Measurements from ENCODE around the gene WIPF1.

The WIPF1 gene

GRCh38 chr2:174594456-174594855 lies 3.1 kb downstream of the WIPF1 start:
- DNase-seq, result no peak

GRCh38 chr2:174593574-174594203 lies 3.9 kb downstream of the WIPF1 start:
- DNase-seq, result no peak

DNA sequence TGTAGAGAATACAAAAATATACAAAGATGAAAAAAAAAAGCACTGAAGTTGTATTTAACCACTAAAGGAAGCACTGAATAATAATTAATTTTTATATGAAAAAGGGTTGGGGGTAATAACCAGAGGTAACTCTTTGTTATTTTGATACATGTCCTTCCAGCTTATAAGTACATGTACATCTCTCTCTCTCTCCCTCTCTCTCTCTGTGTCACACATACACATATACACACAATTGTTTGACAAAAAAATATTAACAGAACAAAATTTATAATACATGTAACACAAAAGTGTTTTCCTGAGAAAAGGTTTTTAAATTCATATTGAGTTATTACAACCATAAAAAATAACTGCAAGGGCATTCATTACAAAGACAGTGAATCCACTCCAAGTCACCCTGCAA lies 4.6 kb downstream of the WIPF1 start:
- DNase-seq, result no peak

GRCh38 chr2:174591740-174592139 lies 5.9 kb downstream of the WIPF1 start:
- no peak for DNase-seq

DNA sequence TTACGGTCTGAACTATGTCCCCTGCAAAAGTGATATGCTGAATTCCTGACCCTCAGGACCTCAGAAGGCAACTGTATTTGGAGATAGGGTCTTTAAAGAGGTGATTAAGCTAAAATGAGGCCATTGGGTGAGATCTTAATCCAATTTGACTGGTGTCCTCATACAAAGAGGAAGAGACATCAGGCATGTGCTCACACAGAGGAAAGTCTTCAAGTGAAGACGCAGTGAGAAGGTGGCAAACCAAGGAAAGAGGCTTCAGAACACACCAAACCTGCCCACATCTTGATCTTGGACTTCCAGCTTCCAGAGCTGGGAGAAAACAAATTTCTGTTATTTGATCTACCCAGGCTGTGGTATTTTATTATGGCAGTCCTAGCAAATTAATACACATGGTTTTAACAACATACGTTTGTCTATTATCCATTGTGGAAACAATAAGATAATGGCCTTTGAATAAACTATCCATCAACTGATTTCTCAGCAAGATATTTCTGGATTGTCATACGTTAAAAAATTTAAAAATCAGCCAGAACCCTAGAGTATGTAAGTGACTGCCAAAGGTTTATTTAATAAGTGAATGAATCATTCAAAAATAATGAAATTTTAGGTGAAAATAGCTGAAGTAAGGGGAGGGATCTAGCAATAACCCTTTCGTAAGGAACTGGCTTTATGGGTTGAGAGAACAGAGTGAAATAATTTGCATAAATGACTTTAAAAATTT lies 6.5 kb downstream of the WIPF1 start:
- DNase-seq, result no peak

- DNase-seq, result no peak
These were observed 7.3 kb downstream of the WIPF1 start for GRCh38 chr2:174590346-174590745.

GRCh38 chr2:174589334-174589733 lies 8.3 kb downstream of the WIPF1 start:
- DNase-seq, result no peak

DNA sequence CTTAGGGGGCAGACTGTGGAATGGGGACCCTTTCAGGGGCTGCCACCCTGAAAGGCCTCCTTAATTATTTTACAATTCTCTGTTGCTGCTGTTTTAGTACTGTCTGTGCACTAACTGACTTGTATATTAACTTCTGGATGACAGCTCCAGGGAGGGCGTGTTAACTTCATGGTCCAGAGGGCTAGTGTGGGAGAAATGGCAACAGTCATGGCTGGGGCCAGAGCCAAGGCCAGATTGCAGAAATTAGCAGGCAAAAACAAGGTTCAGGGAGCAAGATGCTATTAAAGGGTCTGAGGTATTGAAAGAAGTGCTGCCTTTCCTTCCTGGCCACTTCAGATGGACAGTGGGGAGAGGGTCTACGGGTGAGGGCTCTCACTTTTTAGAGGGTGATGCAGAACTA lies 9.1 kb downstream of the WIPF1 start:
- DNase-seq, result no peak

- DNase-seq, result no peak
These were observed 10.0 kb downstream of the WIPF1 start for GRCh38 chr2:174587579-174587978.

GRCh38 chr2:174586418-174587295 lies 10.9 kb downstream of the WIPF1 start:
- DNase-seq, result no peak

DNA sequence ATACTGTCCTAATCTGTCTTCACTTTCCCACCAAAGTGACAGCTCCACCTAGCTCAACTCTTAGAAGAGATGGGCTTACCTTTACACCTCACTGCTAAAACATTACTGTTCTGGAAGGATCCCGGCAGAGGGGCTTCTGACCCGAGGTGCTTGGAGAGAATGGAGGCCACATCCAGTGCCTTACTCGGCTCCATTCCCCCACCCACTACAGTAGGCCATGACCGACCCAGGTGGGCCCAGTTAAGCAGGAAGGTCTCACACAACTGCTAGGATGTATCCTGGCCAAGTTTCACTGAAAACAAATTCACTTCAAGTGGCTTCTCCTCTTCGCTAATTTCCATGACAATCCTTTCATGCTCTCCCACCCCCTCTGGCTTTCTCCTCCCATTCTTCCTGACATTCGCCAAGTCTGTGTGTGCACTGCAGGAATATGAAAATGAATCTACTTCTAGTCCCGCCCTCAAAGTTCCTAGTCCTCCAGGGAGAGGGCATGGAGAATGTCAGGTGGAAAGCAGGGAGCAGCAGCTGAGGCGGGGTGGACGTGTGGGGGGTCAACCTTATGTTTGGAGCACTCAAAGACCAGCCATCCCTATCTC lies 11.8 kb downstream of the WIPF1 start:
- DNase-seq, result no peak

GRCh38 chr2:174585146-174585545 lies 12.5 kb downstream of the WIPF1 start:
- peak; percentile 16 for DNase-seq

DNA sequence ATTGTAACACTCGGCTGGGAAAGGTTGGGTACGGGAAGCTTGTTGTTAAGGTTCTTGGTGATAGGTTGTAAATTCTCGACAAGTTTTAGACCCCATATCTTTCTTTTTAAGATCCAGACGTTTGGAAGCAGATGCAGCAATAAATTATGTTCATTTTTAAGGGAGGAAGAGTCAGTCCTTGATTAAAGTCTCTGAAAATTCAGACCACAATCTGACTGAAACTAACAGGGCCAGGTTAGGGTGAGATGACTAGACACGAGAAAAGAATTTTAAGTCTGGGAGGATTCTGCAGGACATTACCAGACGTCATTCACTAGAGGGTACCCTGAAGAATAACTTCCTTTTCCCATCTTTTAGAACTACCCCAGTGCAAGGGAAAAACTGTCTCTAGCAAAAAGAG lies 16.1 kb downstream of the WIPF1 start:
- DNase-seq, result no peak

GRCh38 chr2:174580951-174581350 lies 16.7 kb downstream of the WIPF1 start:
- no peak for DNase-seq

- no peak for DNase-seq
These were observed 19.5 kb downstream of the WIPF1 start for GRCh38 chr2:174577967-174578589.

DNA sequence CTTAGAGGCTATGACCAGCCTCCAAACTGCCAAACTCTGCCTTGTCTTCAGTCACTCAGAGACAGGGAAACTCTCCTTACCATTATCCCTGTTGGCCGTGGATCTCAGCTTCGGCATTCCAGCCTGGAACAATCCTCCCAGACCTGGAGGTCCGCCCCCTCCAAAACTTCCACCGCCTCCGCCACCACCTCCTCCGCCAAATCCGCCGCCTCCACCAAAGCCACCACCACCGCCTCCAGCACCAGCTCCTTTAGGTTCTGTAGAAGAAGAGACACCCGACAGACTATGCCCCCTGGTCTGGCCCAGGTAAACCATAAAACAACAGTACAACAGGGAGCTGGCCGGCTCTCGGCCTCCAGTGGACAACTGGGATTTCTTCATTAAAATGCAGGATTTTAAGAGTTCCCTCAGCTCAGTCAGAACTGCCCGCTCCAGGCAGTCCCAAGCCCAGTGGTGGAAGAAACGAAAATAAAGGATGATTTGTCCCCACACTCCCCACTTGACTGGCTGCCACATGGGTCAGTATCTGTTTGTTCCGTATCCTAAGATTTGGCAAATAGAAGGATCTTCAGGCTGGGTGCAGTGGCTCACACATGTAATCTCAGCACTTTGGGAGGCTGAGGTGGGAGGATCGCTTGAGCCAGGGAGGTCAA lies 22.4 kb downstream of the WIPF1 start:
- DNase-seq, result no peak

DNA sequence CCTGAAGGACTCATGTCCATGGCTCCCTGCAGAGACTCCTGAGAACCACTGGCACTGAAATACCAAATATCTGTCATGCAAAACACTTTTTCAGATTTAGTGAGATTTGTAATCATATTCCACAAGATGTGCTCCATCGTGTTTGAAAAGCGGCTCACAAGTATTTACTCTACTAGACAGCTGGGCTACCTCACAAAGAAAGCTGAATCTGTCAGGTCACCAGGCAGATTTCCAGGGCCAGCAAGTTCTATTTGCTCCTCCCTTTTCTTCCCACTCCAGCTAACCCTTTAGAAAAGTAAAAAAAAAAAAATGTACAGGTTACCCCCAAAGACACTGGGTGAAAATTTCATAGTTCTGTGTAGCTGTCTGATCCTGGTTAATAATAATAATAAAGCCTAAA lies 22.9 kb downstream of the WIPF1 start:
- DNase-seq, result no peak

DNA sequence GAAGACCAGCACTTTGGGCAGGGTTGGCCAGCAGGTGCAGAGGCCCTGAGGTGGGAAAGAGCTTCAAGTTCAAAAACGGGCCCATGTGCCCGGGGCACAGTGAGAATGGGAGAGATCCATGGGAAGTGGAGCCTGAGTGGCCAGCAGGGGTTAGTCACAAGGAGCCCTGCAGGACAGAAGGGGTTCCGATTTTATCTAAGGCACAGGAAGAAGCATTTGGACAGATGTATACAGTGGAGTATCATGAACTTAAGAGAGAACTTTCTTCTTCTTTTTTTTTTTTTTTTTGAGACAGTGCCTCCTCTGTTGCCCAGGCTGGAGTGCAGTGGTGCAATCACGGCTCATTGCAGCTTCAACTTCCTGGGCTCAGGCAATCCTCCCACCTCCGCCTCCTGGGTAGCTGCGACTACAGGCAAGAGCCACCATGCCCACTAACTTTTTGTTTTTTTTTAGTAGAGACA lies 24.0 kb downstream of the WIPF1 start:
- DNase-seq, result no peak

DNA sequence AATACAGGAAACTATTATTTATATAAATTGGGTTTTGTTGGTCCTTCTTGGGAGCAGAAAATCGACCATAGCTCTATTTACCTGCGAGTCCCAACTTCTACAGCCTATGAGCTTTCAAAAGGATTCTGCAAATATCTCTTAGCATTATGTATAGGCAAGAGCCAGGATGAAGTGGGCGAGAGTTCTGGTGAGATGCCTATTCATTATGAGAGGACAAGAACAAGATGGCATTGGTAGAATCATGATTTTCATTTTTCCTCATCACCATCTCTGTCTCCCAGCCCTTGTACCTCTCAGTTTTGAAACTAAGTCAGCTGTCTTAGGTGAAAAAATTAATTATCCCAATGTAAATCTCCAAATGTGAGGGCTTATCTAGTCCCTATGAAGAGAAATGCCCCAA lies 25.0 kb downstream of the WIPF1 start:
- DNase-seq, result no peak

GRCh38 chr2:174571669-174572323 lies 25.8 kb downstream of the WIPF1 start:
- DNase-seq, result no peak

- DNase-seq, result no peak
These were observed 27.2 kb downstream of the WIPF1 start for GRCh38 chr2:174570318-174570958.
